ENCODE results near the gene MYOG. TPM values are rescaled to one million over a fixed set of nuclear protein-coding genes. Genes with fewer than 3 reads are reported as not detected.

Gene MYOG
- total RNA-seq, 2 experiments from 2014 or later, result not detected

- intact Hi-C loops (cut with DNase I, micrococcal nuclease), result no loop called here
- CTCF ChIA-PET, result interaction anchor here (1.0 kb wide), 1 partner anchor 10 kb away, joined by 3 read pairs; no protein-coding TSS in a partner anchor
- Mint-ChIP-seq H3K4me3 (no peak overlapping the region), H3K9me3 (ENCODE audit: low read depth) (peaks cover 17% of the 10 kb centered on the region), H3K36me3 (ENCODE audit: low read depth) (no peaks in the 10 kb centered on the region), H3K4me1 (no peaks in the 10 kb centered on the region), H3K27me3 (peaks cover 15% of the 10 kb centered on the region), H3K27ac (no peak overlapping the region)
- DNase-seq, result no peak
- POLR2A ChIA-PET, result no interaction called here
- ATAC-seq, result no peak
Observed at GRCh38 chr1:203096566-203096965, 10.8 kb upstream of the MYOG start.

GRCh38 chr1:203095061-203095690, 9.4 kb upstream of the MYOG start:
- H3K27ac Mint-ChIP-seq, result no peak overlapping the region
- no peak overlapping the region for H3K4me3 Mint-ChIP-seq
- peaks cover 19% of the 10 kb centered on the region for H3K27me3 Mint-ChIP-seq
- H3K36me3 Mint-ChIP-seq (ENCODE audit: low read depth), result no peaks in the 10 kb centered on the region
- POLR2A ChIA-PET, result no interaction called here
- peaks cover 17% of the 10 kb centered on the region for H3K9me3 Mint-ChIP-seq (ENCODE audit: low read depth)
- H3K4me1 Mint-ChIP-seq, result no peaks in the 10 kb centered on the region
- intact Hi-C loops (cut with DNase I, micrococcal nuclease), result no loop called here
- ATAC-seq, result no peak
- CTCF ChIA-PET, result interaction anchor here (0.6 to 0.8 kb wide), 2 partner anchors 22 to 121 kb away, joined by 3 read pairs; no protein-coding TSS in a partner anchor
- DNase-seq, result no peak

- ChIA-PET CTCF (interaction anchor here (0.6 to 1.0 kb wide), 4 partner anchors 12 to 767 kb away, joined by 3 read pairs; no protein-coding TSS in a partner anchor), POLR2A (interaction anchor here (0.6 kb wide), 1 partner anchor 17 kb away, joined by 3 read pairs; no protein-coding TSS in a partner anchor)
- Mint-ChIP-seq H3K27ac (no peak overlapping the region), H3K9me3 (ENCODE audit: low read depth) (peaks cover 17% of the 10 kb centered on the region), H3K4me3 (no peak overlapping the region), H3K4me1 (no peaks in the 10 kb centered on the region), H3K36me3 (ENCODE audit: low read depth) (no peaks in the 10 kb centered on the region), H3K27me3 (peaks cover 16% of the 10 kb centered on the region)
- no peak for ATAC-seq
- intact Hi-C loops (cut with DNase I, micrococcal nuclease), result no loop called here
- no peak for DNase-seq
Observed at GRCh38 chr1:203093754-203094410, 8.1 kb upstream of the MYOG start.

- Mint-ChIP-seq H3K9me3 (ENCODE audit: low read depth) (peaks cover 17% of the 10 kb centered on the region), H3K36me3 (ENCODE audit: low read depth) (no peaks in the 10 kb centered on the region), H3K4me1 (no peaks in the 10 kb centered on the region), H3K4me3 (no peak overlapping the region), H3K27me3 (peaks cover 18% of the 10 kb centered on the region), H3K27ac (no peak overlapping the region)
- no peak for DNase-seq
- CTCF ChIA-PET, result interaction anchor here (1.0 kb wide), 1 partner anchor 35 kb away, joined by 3 read pairs; the partner anchor contains the start of gene ADORA1
- POLR2A ChIA-PET, result no interaction called here
- intact Hi-C loops (cut with DNase I, micrococcal nuclease), result no loop called here
- no peak for ATAC-seq
Observed at GRCh38 chr1:203091761-203092330, 6.0 kb upstream of the MYOG start.

- intact Hi-C loops (cut with DNase I, micrococcal nuclease), result no loop called here
- CTCF ChIA-PET, result interaction anchor here (1.0 kb wide), 1 partner anchor 36 kb away, joined by 3 read pairs; the partner anchor contains the start of gene ADORA1
- H3K4me1 Mint-ChIP-seq, result no peaks in the 10 kb centered on the region
- H3K27me3 Mint-ChIP-seq, result peaks cover 18% of the 10 kb centered on the region
- H3K36me3 Mint-ChIP-seq (ENCODE audit: low read depth), result no peaks in the 10 kb centered on the region
- POLR2A ChIA-PET, result no interaction called here
- H3K27ac Mint-ChIP-seq, result no peak overlapping the region
- ATAC-seq (no peak), DNase-seq (no peak)
- no peak overlapping the region for H3K4me3 Mint-ChIP-seq
- H3K9me3 Mint-ChIP-seq (ENCODE audit: low read depth), result peaks cover 17% of the 10 kb centered on the region
Observed at GRCh38 chr1:203091199-203091477, 5.3 kb upstream of the MYOG start.

- intact Hi-C loops (cut with DNase I, micrococcal nuclease), result no loop called here
- Mint-ChIP-seq H3K4me3 (no peak overlapping the region), H3K27me3 (peaks cover 18% of the 10 kb centered on the region), H3K9me3 (ENCODE audit: low read depth) (peaks cover 14% of the 10 kb centered on the region), H3K27ac (no peak overlapping the region), H3K4me1 (no peaks in the 10 kb centered on the region), H3K36me3 (ENCODE audit: low read depth) (no peaks in the 10 kb centered on the region)
- ATAC-seq, result no peak
- no peak for DNase-seq
- CTCF ChIA-PET, result interaction anchor here (1.0 kb wide), 1 partner anchor 36 kb away, joined by 3 read pairs; the partner anchor contains the start of gene ADORA1
- POLR2A ChIA-PET, result no interaction called here
Observed at GRCh38 chr1:203090421-203091198, 4.8 kb upstream of the MYOG start.

GRCh38 chr1:203089651-203090045, 3.8 kb upstream of the MYOG start:
- Mint-ChIP-seq H3K36me3 (ENCODE audit: low read depth) (no peaks in the 10 kb centered on the region), H3K4me1 (no peaks in the 10 kb centered on the region), H3K27me3 (peaks cover 12% of the 10 kb centered on the region), H3K27ac (no peak overlapping the region), H3K9me3 (ENCODE audit: low read depth) (peaks cover 4% of the 10 kb centered on the region), H3K4me3 (no peak overlapping the region)
- ChIA-PET POLR2A (no interaction called here), CTCF (interaction anchor here (1.2 kb wide), 1 partner anchor 178 kb away, joined by 5 read pairs; no protein-coding TSS in a partner anchor)
- ATAC-seq, result no peak
- no peak for DNase-seq
- intact Hi-C loops (cut with DNase I, micrococcal nuclease), result no loop called here

- H3K27ac Mint-ChIP-seq, result no peak overlapping the region
Observed at GRCh38 chr1:203089001-203089650, 3.3 kb upstream of the MYOG start.

GRCh38 chr1:203088441-203088840, 2.6 kb upstream of the MYOG start:
- peaks cover 12% of the 10 kb centered on the region for H3K27me3 Mint-ChIP-seq
- H3K27ac Mint-ChIP-seq, result no peak overlapping the region
- no peaks in the 10 kb centered on the region for H3K9me3 Mint-ChIP-seq (ENCODE audit: low read depth)
- ChIA-PET CTCF (interaction anchor here (0.7 kb wide), 1 partner anchor 98 kb away, joined by 4 read pairs; no protein-coding TSS in a partner anchor), POLR2A (no interaction called here)
- intact Hi-C loops (cut with DNase I, micrococcal nuclease), result no loop called here
- no peaks in the 10 kb centered on the region for H3K36me3 Mint-ChIP-seq (ENCODE audit: low read depth)
- ATAC-seq (no peak), DNase-seq (no peak)
- no peak overlapping the region for H3K4me3 Mint-ChIP-seq
- H3K4me1 Mint-ChIP-seq, result no peaks in the 10 kb centered on the region

More at GRCh38 chr1:203089001-203089650, 3.3 kb upstream of the MYOG start:
- peaks cover 12% of the 10 kb centered on the region for H3K27me3 Mint-ChIP-seq
- intact Hi-C loops (cut with DNase I, micrococcal nuclease), result no loop called here
- no peaks in the 10 kb centered on the region for H3K36me3 Mint-ChIP-seq (ENCODE audit: low read depth)
- ChIA-PET POLR2A (no interaction called here), CTCF (interaction anchor here (1.2 kb wide), 1 partner anchor 178 kb away, joined by 5 read pairs; no protein-coding TSS in a partner anchor)
- DNase-seq (no peak), ATAC-seq (no peak)
- H3K4me3 Mint-ChIP-seq, result no peak overlapping the region
- H3K4me1 Mint-ChIP-seq, result no peaks in the 10 kb centered on the region
- no peaks in the 10 kb centered on the region for H3K9me3 Mint-ChIP-seq (ENCODE audit: low read depth)

- DNase-seq (no peak), ATAC-seq (no peak)
- peaks cover 9% of the 10 kb centered on the region for H3K27me3 Mint-ChIP-seq
- ChIA-PET CTCF (interaction anchor here (0.7 kb wide), 1 partner anchor 10 kb away, joined by 3 read pairs; no protein-coding TSS in a partner anchor), POLR2A (no interaction called here)
- no peaks in the 10 kb centered on the region for H3K4me1 Mint-ChIP-seq
- no peak overlapping the region for H3K27ac Mint-ChIP-seq
- H3K9me3 Mint-ChIP-seq (ENCODE audit: low read depth), result no peaks in the 10 kb centered on the region
- H3K36me3 Mint-ChIP-seq (ENCODE audit: low read depth), result no peaks in the 10 kb centered on the region
- intact Hi-C loops (cut with DNase I, micrococcal nuclease), result no loop called here
- no peak overlapping the region for H3K4me3 Mint-ChIP-seq
Observed at GRCh38 chr1:203086992-203087763, 1.4 kb upstream of the MYOG start.

All from activated CD4-positive, alpha-beta T cell treated with anti-CD3 and anti-CD28 coated beads for 36 hours (primary cell).